ENCODE measurements around the gene FOXN3. TPM values are rescaled to one million over a fixed set of nuclear protein-coding genes. Genes with fewer than 3 reads are reported as not detected.

Gene FOXN3
- total and polyA plus RNA-seq, 2 donors (not counting 3 experiments of a cell fraction or from before 2014, with no cell fraction given): 16.9 to 41.8 TPM

DNA sequence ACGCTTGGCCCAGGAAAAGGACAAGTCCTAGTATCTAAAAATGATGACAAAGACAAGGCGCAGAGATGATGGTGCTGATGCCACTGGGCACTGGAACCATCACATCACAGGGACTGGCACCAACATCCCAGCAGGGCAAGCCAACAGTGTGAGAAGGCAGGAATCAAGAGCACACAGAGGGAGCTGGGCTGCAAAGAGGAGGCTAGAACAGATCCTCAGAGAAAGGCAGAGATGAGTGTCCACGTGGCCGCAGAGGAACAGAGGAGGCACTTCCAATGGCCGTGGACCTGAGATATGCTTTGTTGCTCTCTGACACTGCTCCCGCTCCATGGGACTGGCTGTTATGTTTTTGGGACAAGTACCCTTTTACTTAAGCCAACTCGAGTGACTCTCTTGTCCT, 17.9 kb downstream of the FOXN3 start:
- H3K79me2 ChIP-seq (ENCODE audit: control insufficient read depth, insufficient read depth, low read length): peaks cover 1% of the 10 kb centered on the region
- H3K27ac ChIP-seq (ENCODE audit: insufficient read depth, low read depth, low read length): no peak overlapping the region
- H3K9ac ChIP-seq (replicated peaks; ENCODE audit: extremely low read depth, insufficient read depth, low read length): no peak overlapping the region
- CTCF ChIA-PET: no interaction called here
- H3K4me2 ChIP-seq (ENCODE audit: insufficient read depth, low read length): no peak overlapping the region
- no peaks in the 10 kb centered on the region for H3K4me1 ChIP-seq (ENCODE audit: control insufficient read depth, extremely low read depth, insufficient read depth, low read length)
- BruUV-seq (replicated peaks): no TSS peak
- H3K9me3 ChIP-seq (replicated peaks; ENCODE audit: control insufficient read depth, insufficient read depth, low read length): no peaks in the 10 kb centered on the region
- FAIRE-seq (no peak), DNase-seq (ENCODE audit: low read depth, low spot score) (no peak)
- no peak overlapping the region for H3K4me3 ChIP-seq (replicated peaks in 1 of 3; ENCODE audit: insufficient read depth in 1 of 3, low read depth in 1 of 3, low read length in 3 of 3)
- intact Hi-C loops (cut with micrococcal nuclease) (no loop called here), dilution Hi-C loops (cut with MboI; ENCODE audit: extremely low pct_ligation_motif_present, low sequenced_read_pairs) (no loop called here)
- H3K9me1 ChIP-seq (replicated peaks; ENCODE audit: control insufficient read depth, extremely low read depth, insufficient read depth, low read length): no peaks in the 10 kb centered on the region
- H2AFZ ChIP-seq (ENCODE audit: low read depth, low read length): no peak overlapping the region
- no peaks in the 10 kb centered on the region for H3K27me3 ChIP-seq (ENCODE audit: control insufficient read depth in 2 of 2, insufficient read depth in 2 of 2, low read length in 2 of 2)
- no peaks in the 10 kb centered on the region for H4K20me1 ChIP-seq (replicated peaks; ENCODE audit: control insufficient read depth, extremely low read depth, insufficient read depth, low read length)
- POLR2A ChIA-PET: no interaction called here
- TF ChIP-seq, protein P1, sequence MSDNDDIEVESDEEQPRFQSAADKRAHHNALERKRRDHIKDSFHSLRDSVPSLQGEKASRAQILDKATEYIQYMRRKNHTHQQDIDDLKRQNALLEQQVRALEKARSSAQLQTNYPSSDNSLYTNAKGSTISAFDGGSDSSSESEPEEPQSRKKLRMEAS (IDR thresholded peaks at IDR 0.05; ENCODE audit: insufficient read depth, insufficient read length): no peak
- TF ChIP-seq MYC (IDR thresholded peaks at IDR 0.05; ENCODE audit: low read depth, low read length) (no peak), POLR2AphosphoS5 (IDR thresholded peaks at IDR 0.05; ENCODE audit: insufficient read depth, low read depth, low read length) (no peak)
- H3K36me3 ChIP-seq (ENCODE audit: control insufficient read depth in 2 of 2, extremely low read depth in 1 of 2, insufficient read depth in 2 of 2, low read length in 2 of 2): no peaks in the 10 kb centered on the region

DNA sequence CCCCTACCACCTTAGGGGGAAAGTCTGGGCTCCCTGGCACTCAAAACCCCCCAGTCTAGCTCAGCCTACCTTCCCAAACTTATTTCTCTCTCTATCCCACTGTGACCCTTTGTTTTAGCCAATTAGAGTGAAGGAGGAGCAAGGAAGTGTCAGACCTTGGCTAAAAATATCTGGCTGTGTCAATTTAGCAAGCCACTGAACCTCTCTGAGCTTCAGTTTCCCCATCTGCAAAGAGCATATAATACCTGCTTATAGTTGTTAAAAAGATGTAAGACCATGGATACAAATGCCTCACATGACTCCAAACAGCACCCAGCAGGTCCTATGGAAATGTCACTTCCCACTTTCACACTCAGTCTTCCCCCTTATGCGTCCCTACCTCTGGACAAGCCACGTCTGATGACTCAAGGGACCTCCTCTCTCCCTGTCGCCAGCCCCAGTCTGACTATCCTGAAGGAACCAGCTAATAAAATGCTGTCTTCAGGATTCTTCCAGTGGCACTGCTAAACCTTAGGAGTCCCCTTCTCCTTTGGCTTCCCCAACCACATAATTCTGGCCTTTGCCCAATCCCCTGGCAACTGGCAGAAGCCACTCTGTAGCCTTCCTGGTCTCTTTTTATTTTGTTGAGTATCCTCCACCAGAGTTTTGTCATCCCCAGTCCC, 19.3 kb downstream of the FOXN3 start:
- FAIRE-seq: no peak
- DNase-seq (ENCODE audit: low read depth, low spot score): no peak
- TF ChIP-seq MYC (IDR thresholded peaks at IDR 0.05; ENCODE audit: low read depth, low read length) (no peak), FOS (IDR thresholded peaks at IDR 0.05; ENCODE audit: borderline replicate concordance, insufficient read depth, low read length) (no peak), POLR2A (IDR thresholded peaks at IDR 0.05; ENCODE audit: low read depth, low read length) (no peak), JUN (IDR thresholded peaks at IDR 0.05; ENCODE audit: borderline replicate concordance, insufficient read depth, insufficient read length, low read depth) (no peak), EZH2 (IDR thresholded peaks at IDR 0.05; ENCODE audit: borderline replicate concordance, low read depth, low read length, severe bottlenecking) (no peak), POLR2AphosphoS5 (IDR thresholded peaks at IDR 0.05; ENCODE audit: insufficient read depth, low read depth, low read length) (no peak), GATA2 (IDR thresholded peaks at IDR 0.05; ENCODE audit: insufficient read depth, insufficient read length, low read depth, low read length) (no peak)
- TF ChIP-seq, protein P2, sequence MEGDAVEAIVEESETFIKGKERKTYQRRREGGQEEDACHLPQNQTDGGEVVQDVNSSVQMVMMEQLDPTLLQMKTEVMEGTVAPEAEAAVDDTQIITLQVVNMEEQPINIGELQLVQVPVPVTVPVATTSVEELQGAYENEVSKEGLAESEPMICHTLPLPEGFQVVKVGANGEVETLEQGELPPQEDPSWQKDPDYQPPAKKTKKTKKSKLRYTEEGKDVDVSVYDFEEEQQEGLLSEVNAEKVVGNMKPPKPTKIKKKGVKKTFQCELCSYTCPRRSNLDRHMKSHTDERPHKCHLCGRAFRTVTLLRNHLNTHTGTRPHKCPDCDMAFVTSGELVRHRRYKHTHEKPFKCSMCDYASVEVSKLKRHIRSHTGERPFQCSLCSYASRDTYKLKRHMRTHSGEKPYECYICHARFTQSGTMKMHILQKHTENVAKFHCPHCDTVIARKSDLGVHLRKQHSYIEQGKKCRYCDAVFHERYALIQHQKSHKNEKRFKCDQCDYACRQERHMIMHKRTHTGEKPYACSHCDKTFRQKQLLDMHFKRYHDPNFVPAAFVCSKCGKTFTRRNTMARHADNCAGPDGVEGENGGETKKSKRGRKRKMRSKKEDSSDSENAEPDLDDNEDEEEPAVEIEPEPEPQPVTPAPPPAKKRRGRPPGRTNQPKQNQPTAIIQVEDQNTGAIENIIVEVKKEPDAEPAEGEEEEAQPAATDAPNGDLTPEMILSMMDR (IDR thresholded peaks at IDR 0.05; ENCODE audit: extremely low read depth in 1 of 2, insufficient read depth in 1 of 2, low read depth in 1 of 2, low read length in 2 of 2): no peak
- TF ChIP-seq, protein P1 (IDR thresholded peaks at IDR 0.05; ENCODE audit: insufficient read depth, insufficient read length): no peak
- Histone ChIP-seq H4K20me1 (replicated peaks; ENCODE audit: control insufficient read depth, extremely low read depth, insufficient read depth, low read length) (no peaks in the 10 kb centered on the region), H3K4me2 (ENCODE audit: insufficient read depth, low read length) (no peak overlapping the region), H3K9me3 (replicated peaks; ENCODE audit: control insufficient read depth, insufficient read depth, low read length) (no peaks in the 10 kb centered on the region), H3K27me3 (ENCODE audit: control insufficient read depth in 2 of 2, insufficient read depth in 2 of 2, low read length in 2 of 2) (no peaks in the 10 kb centered on the region), H3K4me3 (replicated peaks in 1 of 3; ENCODE audit: insufficient read depth in 1 of 3, low read depth in 1 of 3, low read length in 3 of 3) (no peak overlapping the region), H3K4me1 (ENCODE audit: control insufficient read depth, extremely low read depth, insufficient read depth, low read length) (no peaks in the 10 kb centered on the region), H3K9me1 (replicated peaks; ENCODE audit: control insufficient read depth, extremely low read depth, insufficient read depth, low read length) (no peaks in the 10 kb centered on the region), H3K79me2 (ENCODE audit: control insufficient read depth, insufficient read depth, low read length) (peaks cover 1% of the 10 kb centered on the region), H2AFZ (ENCODE audit: low read depth, low read length) (no peak overlapping the region), H3K9ac (replicated peaks; ENCODE audit: extremely low read depth, insufficient read depth, low read length) (no peak overlapping the region), H3K36me3 (ENCODE audit: control insufficient read depth in 2 of 2, extremely low read depth in 1 of 2, insufficient read depth in 2 of 2, low read length in 2 of 2) (no peaks in the 10 kb centered on the region), H3K27ac (ENCODE audit: insufficient read depth, low read depth, low read length) (no peak overlapping the region)
- POLR2A ChIA-PET: interaction anchor here (0.7 kb wide), 1 partner anchor 537 kb away, joined by 7 read pairs; no protein-coding TSS in a partner anchor
- dilution Hi-C loops (cut with MboI; ENCODE audit: extremely low pct_ligation_motif_present, low sequenced_read_pairs) (no loop called here), intact Hi-C loops (cut with micrococcal nuclease) (no loop called here)
- CTCF ChIA-PET: interaction anchor here (1.0 kb wide), 1 partner anchor 379 kb away, joined by 3 read pairs; no protein-coding TSS in a partner anchor
- no TSS peak for BruUV-seq (replicated peaks)
